SK-N-MC (cell line): ENCODE data around the gene IKZF5.

Source experiments
- EZH2 ChIP-seq: fragments of 200-600 bp; sonication (generic); IDR thresholded peaks from one replicate; pipeline ENCODE4 v1.6.1; 2017; ENCODE audit warnings: antibody characterized with exemption
- POLR2AphosphoS5 ChIP-seq: IDR thresholded peaks from 2 replicates; pipeline ENCODE4 v1.6.1; 2012; ENCODE audit warnings: mild to moderate bottlenecking, low read depth, low read length, borderline replicate concordance

- TF ChIP-seq POLR2AphosphoS5 (no peak), EZH2 (no peak)
These were observed 7.2 kb downstream of the IKZF5 start for GRCh38 chr10:123001370-123001769.
